Mesenchymal stem cell (in vitro differentiated cells and primary cell): Measurements from ENCODE around the gene AGPAT2. TPM values are rescaled to one million over a fixed set of nuclear protein-coding genes. Genes with fewer than 3 reads are reported as not detected.

ENCODE experiments used
- DNase-seq: peaks from one replicate; pipeline ENCODE4 v3.0.0-alpha.2; 2013
- H2AFZ ChIP-seq: one replicate; pipeline ENCODE4 v1.6.1; 2013; ENCODE audit warnings: low read depth, mild to moderate bottlenecking, control low read depth, inconsistent platforms, low read length, moderate library complexity
- H2AK5ac ChIP-seq: 2 replicates; pipeline ENCODE4 v1.6.1; 2013; ENCODE audit warnings: low read length, moderate library complexity, mild to moderate bottlenecking, inconsistent platforms; ENCODE audit not compliant: severe bottlenecking
- H2BK120ac ChIP-seq: one replicate; pipeline ENCODE4 v1.6.1; 2013; ENCODE audit warnings: low read depth, mild to moderate bottlenecking, inconsistent platforms, low read length, moderate library complexity
- H2BK12ac ChIP-seq, 2 experiments: one replicate each; pipeline ENCODE4 v1.6.1; 2013; ENCODE audit warnings: inconsistent platforms in 2 of 2, low read length in 2 of 2, mild to moderate bottlenecking in 2 of 2, moderate library complexity in 2 of 2, control low read depth in 1 of 2
- H2BK15ac ChIP-seq: one replicate; pipeline ENCODE4 v1.6.1; 2013; ENCODE audit warnings: mild to moderate bottlenecking, low read depth, inconsistent platforms; ENCODE audit not compliant: poor library complexity, severe bottlenecking
- H2BK5ac ChIP-seq: 2 replicates; pipeline ENCODE4 v1.6.1; 2013; ENCODE audit warnings: low read depth, mild to moderate bottlenecking, low read length, control low read depth, inconsistent platforms; ENCODE audit not compliant: poor library complexity, severe bottlenecking
- H3K14ac ChIP-seq, 2 experiments: one replicate each; pipeline ENCODE4 v1.6.1; 2013; ENCODE audit warnings: inconsistent platforms in 2 of 2, low read length in 2 of 2, control low read depth in 1 of 2, mild to moderate bottlenecking in 1 of 2, moderate library complexity in 1 of 2
- H3K18ac ChIP-seq, 2 experiments: one replicate each; pipeline ENCODE4 v1.6.1; 2013; ENCODE audit warnings: inconsistent platforms in 2 of 2, low read length in 2 of 2, control low read depth in 1 of 2, low read depth in 1 of 2, mild to moderate bottlenecking in 1 of 2
- H3K23ac ChIP-seq, 2 experiments: one replicate each; pipeline ENCODE4 v1.6.1; 2013; ENCODE audit warnings: inconsistent platforms in 2 of 2, low read length in 2 of 2, mild to moderate bottlenecking in 2 of 2, moderate library complexity in 2 of 2, control low read depth in 1 of 2
- H3K27ac ChIP-seq: 2 replicates; pipeline ENCODE4 v1.5.1; 2013; ENCODE audit warnings: mild to moderate bottlenecking, moderate library complexity, low read length, control low read depth, inconsistent platforms; ENCODE audit not compliant: poor library complexity, severe bottlenecking
- H3K27me3 ChIP-seq, 2 experiments: 2 replicates each; pipeline versions ENCODE4 v1.6.1 to v1.7.0; 2013; ENCODE audit warnings: low read length in 2 of 2, mild to moderate bottlenecking in 2 of 2, moderate library complexity in 2 of 2, control low read depth in 1 of 2, inconsistent platforms in 1 of 2; ENCODE audit not compliant: control insufficient read depth in 1 of 2, insufficient read depth in 1 of 2
- H3K36me3 ChIP-seq, 2 experiments: 2 replicates each; pipeline versions ENCODE4 v1.6.1 to v1.7.0; 2013; ENCODE audit warnings: low read length in 2 of 2, control low read depth in 1 of 2, inconsistent platforms in 1 of 2, low read depth in 1 of 2, mild to moderate bottlenecking in 1 of 2; ENCODE audit not compliant: insufficient read depth in 2 of 2, control insufficient read depth in 1 of 2
- H3K4ac ChIP-seq, 2 experiments: one replicate each; pipeline ENCODE4 v1.6.1; 2013; ENCODE audit warnings: inconsistent platforms in 2 of 2, low read length in 2 of 2, mild to moderate bottlenecking in 2 of 2, moderate library complexity in 2 of 2, control low read depth in 1 of 2, low read depth in 1 of 2
- H3K4me1 ChIP-seq: 2 replicates; pipeline ENCODE4 v1.6.1; 2013; ENCODE audit warnings: low read depth, low read length, control low read depth; ENCODE audit not compliant: control insufficient read depth, insufficient read depth
- H3K4me2 ChIP-seq: 2 replicates; pipeline ENCODE4 v1.6.1; 2013; ENCODE audit warnings: low read length, mild to moderate bottlenecking, inconsistent platforms; ENCODE audit not compliant: poor library complexity, severe bottlenecking
- H3K4me3 ChIP-seq, 2 experiments: 2 replicates each; pipeline versions ENCODE4 v1.5.1 to v1.7.0; 2013; ENCODE audit warnings: low read length in 2 of 2, mild to moderate bottlenecking in 2 of 2, control low read depth in 1 of 2, low read depth in 1 of 2; ENCODE audit not compliant: insufficient read depth in 1 of 2
- H3K79me1 ChIP-seq: replicated peaks from 2 replicates; pipeline ENCODE4 v1.6.1; 2013; ENCODE audit warnings: mild to moderate bottlenecking, control low read depth, low read length, inconsistent platforms; ENCODE audit not compliant: poor library complexity, severe bottlenecking
- H3K9ac ChIP-seq: 2 replicates; pipeline ENCODE4 v1.7.0; 2013; ENCODE audit warnings: mild to moderate bottlenecking, low read length, moderate library complexity
- H3K9me3 ChIP-seq: 2 replicates; pipeline ENCODE4 v1.7.0; 2013; ENCODE audit warnings: mild to moderate bottlenecking, low read length; ENCODE audit not compliant: control insufficient read depth
- H4K8ac ChIP-seq: one replicate; pipeline ENCODE4 v1.6.1; 2013; ENCODE audit warnings: inconsistent platforms, mild to moderate bottlenecking, low read length, moderate library complexity
- H4K91ac ChIP-seq: one replicate; pipeline ENCODE4 v1.6.1; 2013; ENCODE audit warnings: mild to moderate bottlenecking, low read length, inconsistent platforms
- WGBS: methylation state at CpG from one replicate; pipeline ENCODE4 v1.1.7; 2013; ENCODE audit warnings: mixed read lengths; 5-methylcytosine and 5-hydroxymethylcytosine counted together
- polyA plus RNA-seq, 2 experiments: library from polyadenylated mRNA; stranded (reverse); fragments of 200-250 nt; gene quantifications; one replicate each; pipeline ENCODE4 v1.2.3, GENCODE V29; 2013

The AGPAT2 gene
- 38.4 TPM for polyA plus RNA-seq (2013, experiment 1 of 2)
- polyA plus RNA-seq (2013, experiment 2 of 2) = 36.4 TPM

DNA sequence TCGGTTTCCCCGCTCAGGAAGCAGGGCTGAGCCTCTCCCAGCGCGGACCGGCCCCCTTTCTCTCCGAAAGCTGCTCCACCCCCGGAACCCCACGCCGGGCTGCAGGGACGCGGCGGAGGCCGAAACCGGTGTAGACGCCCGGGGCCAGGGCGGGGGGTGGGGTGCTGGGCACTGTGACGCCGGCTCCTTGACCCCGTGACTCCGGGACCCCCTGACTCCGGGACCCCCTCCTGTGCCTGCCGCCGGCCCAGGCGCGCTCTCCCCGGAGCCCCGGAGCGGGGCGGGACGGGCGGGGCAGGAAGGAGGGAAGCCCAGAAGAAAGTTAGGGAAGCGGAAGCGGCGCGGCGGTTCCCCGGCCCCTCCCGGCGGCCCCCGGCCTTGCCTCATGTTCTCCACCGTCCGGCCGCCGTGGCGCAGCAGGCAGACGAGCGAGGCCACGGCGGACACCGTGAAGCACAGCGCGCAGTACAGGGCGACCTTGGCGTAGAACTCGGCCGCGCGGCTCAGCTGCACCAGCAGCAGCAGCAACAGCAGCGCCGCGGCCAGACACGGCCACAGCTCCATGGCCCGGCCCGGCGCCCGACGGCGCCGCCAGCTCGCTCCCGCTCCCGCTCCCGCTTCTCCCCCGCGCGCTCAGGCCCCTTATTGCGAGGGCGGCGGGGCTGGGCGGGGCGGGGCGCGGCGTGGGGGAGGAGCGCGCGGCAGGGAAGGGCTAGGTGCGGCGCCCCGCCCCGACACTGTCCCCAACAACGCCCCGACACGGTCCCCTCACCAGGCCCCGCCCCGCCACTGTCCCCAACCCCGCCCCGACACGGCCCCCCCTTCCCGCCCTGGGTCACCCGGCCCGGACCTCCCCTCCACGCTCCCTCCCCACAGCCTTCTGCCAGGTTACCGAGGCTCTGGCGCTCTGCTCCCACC is at the start of gene AGPAT2:
Gene AGPAT2 (minus strand): TSS at position 664 of the 918 bp plus-strand sequence. CDS start 100 bp downstream, at position 564.
- peak within 1 kb of the TSS; percentile 83 to 86 for H3K4me3 ChIP-seq
- H2BK12ac ChIP-seq = peak within 1 kb of the TSS; percentile 15 to 76
- peak within 1 kb of the TSS; percentile 97 to 100 for H3K18ac ChIP-seq
- WGBS = under 1% methylated on average over 45 of the region's 106 CpGs
- peaks cover 37% of the 10 kb centered on the region for H3K4me1 ChIP-seq
- peak; percentile 51 for DNase-seq
- peak within 1 kb of the TSS; percentile 85 for H2AFZ ChIP-seq
- no peak within 1 kb of the TSS for H2AK5ac ChIP-seq
- peak within 1 kb of the TSS; percentile 96 for H4K91ac ChIP-seq
- H2BK15ac ChIP-seq = peak within 1 kb of the TSS; percentile 73
- H3K4ac ChIP-seq = peak within 1 kb of the TSS; percentile 68 to 98
- peaks cover 0 to 2% of the 10 kb centered on the region in 2 experiments for H3K27me3 ChIP-seq
- no peak within 1 kb of the TSS for H2BK5ac ChIP-seq
- peaks cover 0 to 24% of the 10 kb centered on the region in 2 experiments for H3K36me3 ChIP-seq
- H3K14ac ChIP-seq = peak within 1 kb of the TSS in 1 of 2 experiments; percentile 99
- peaks cover 39% of the 10 kb centered on the region for H3K79me1 ChIP-seq
- H3K23ac ChIP-seq = peak within 1 kb of the TSS in 1 of 2 experiments; percentile 93
- H3K9me3 ChIP-seq = no peaks in the 10 kb centered on the region
- peak within 1 kb of the TSS; percentile 71 for H2BK120ac ChIP-seq
- H4K8ac ChIP-seq = peak within 1 kb of the TSS; percentile 95
- H3K4me2 ChIP-seq = peak within 1 kb of the TSS; percentile 97
- H3K27ac ChIP-seq = no peak within 1 kb of the TSS
- H3K9ac ChIP-seq = peak within 1 kb of the TSS; percentile 86

DNA sequence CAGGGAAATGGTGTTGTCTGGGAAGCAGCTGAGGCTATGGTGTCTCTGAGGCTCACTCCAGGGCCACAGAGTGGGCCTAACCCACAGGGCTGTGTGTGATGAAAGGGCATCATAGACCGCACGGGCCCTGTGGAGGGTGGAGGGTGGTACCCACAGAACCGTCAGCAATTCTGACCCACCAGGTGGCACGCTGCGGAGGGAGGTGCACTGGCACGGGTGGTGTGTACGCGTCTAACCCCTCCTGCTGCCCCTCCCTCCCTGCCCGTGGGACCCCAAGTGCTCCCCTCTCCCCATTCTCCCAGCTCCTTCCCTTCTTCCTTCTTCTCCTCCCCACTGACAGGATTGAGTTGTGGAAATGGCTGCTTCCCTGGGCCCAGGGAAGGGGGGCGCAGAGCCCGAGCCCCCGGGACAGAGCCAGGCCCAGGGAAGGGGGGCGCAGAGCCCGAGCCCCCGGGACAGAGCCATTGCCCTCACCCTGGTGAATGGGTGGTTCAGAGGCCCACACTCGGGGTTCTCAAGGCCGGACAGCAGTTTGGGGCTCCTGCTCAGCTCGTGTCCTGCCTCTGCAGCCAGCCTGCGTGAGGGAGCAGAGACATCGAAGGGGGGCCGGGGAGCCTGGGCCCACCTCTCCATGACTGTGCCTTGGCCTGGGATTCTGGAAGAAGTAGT is 48.7 kb upstream of the AGPAT2 start:
- 93% methylated on average over 18 of the region's 21 CpGs for WGBS
- H3K4ac ChIP-seq = no peak overlapping the region

DNA sequence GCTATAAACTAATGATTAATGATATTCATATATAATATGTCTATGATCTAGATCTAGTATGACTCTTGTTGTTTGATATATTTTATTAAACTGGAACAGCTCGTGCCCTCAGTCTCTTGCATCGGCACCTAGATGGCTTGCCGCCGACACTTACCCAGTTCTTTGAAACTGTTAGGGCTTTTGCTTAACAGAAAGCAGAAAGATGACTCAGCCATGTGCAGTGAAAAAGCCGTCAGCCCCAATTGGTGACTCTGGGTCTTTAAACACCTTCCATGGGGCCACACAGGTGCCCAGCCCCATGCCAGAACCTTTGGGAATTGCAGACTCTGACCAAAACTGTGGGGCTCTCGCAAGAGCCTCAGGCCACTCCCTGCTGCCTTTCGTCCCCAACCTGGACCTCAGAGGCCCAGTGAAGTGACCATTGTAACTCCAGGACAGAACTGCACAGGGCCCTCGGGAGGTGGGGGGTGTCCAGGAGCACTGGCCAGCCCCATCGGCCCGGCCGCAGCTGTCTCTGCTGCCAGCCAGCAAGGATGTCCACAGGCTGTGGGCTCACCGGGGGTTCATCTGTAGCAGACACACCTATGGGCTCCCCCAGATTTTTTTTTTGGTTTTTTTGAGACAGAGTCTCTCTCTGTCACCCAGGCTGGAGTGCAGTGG is 47.7 kb upstream of the AGPAT2 start:
- H2AFZ ChIP-seq = no peak overlapping the region
- H3K9me3 ChIP-seq = no peaks in the 10 kb centered on the region
- no peak overlapping the region for H3K27ac ChIP-seq
- no peak overlapping the region for H4K8ac ChIP-seq
- no peak overlapping the region for H2BK12ac ChIP-seq
- no peak overlapping the region for H3K14ac ChIP-seq
- no peak overlapping the region for H3K18ac ChIP-seq
- peaks cover 2% of the 10 kb centered on the region for H3K79me1 ChIP-seq
- H2BK5ac ChIP-seq = no peak overlapping the region
- peaks cover 0 to 3% of the 10 kb centered on the region in 2 experiments for H3K36me3 ChIP-seq
- no peaks in the 10 kb centered on the region for H3K4me1 ChIP-seq
- 80% methylated on average over 12 of the region's 12 CpGs for WGBS
- no peak overlapping the region for H4K91ac ChIP-seq
- H2BK15ac ChIP-seq = no peak overlapping the region
- no peak overlapping the region for H3K4me2 ChIP-seq
- H3K23ac ChIP-seq = no peak overlapping the region
- H3K4ac ChIP-seq = no peak overlapping the region
- H3K4me3 ChIP-seq = no peak overlapping the region
- no peak overlapping the region for H3K9ac ChIP-seq
- DNase-seq = no peak
- H3K27me3 ChIP-seq = peaks cover 24 to 28% of the 10 kb centered on the region in 2 experiments
- no peak overlapping the region for H2AK5ac ChIP-seq
- no peak overlapping the region for H2BK120ac ChIP-seq

More for the DNA sequence above, 48.7 kb upstream of the AGPAT2 start:
- Histone ChIP-seq H3K18ac (no peak overlapping the region), H3K27ac (no peak overlapping the region), H2AFZ (no peak overlapping the region), H2BK15ac (no peak overlapping the region), H4K8ac (no peak overlapping the region), H4K91ac (no peak overlapping the region), H3K14ac (no peak overlapping the region), H2BK5ac (no peak overlapping the region), H2BK12ac (no peak overlapping the region), H3K9me3 (no peaks in the 10 kb centered on the region), H3K4me2 (no peak overlapping the region), H3K23ac (no peak overlapping the region), H3K27me3 (peaks cover 32 to 38% of the 10 kb centered on the region in 2 experiments), H3K9ac (no peak overlapping the region), H2AK5ac (no peak overlapping the region), H3K36me3 (peaks cover 0 to 3% of the 10 kb centered on the region in 2 experiments), H3K4me3 (no peak overlapping the region), H2BK120ac (no peak overlapping the region), H3K4me1 (no peaks in the 10 kb centered on the region), H3K79me1 (no peaks in the 10 kb centered on the region)
- no peak for DNase-seq
